ENCODE measurements around the gene TBC1D22A. TPM values are rescaled to one million over a fixed set of nuclear protein-coding genes. Genes with fewer than 3 reads are reported as not detected.

TBC1D22A gene
- total RNA-seq, 1 donor from 2014 or later: 24.2 TPM

DNA sequence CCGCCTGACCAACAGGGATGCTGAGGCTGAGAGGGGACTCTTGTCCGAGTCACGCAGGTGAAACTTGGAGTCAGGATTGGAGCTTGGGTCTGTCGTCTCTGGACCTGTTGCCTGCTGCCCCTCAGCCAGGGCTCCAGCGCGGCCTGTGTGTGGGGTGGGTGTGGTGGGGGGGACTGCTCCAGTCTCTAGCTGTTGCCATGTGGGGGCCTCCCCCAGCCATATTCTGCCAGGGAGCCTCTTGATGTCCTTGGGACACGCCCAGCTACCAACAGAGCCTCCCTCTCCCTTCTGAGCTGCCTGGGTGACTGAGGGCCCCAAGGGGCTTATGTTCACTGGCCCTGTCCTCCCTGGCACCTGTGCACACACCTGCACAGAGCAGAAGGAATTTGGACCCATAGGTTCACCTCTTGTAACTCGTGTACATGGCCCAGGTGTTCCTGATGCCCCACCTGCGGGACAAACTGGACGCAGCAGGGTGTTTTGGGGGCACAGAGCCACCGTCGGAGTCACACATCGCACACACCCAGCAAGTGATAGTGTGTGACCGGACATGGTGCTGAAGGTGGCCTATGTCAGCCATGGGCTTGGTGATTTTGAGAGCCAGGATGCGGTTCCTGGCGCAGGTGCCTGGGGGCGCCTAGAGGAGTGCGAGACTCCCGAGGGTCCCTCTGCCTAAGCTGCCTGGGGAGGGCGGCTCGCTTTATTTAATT is 252.3 kb downstream of the TBC1D22A start:
- H3K9me3 ChIP-seq (ENCODE audit: insufficient read depth, low read depth, low read length): no peaks in the 10 kb centered on the region
- no peak for TF ChIP-seq EZH2 (IDR thresholded peaks at IDR 0.05; ENCODE audit: insufficient read depth, low read length)
- TF ChIP-seq, protein P1, sequence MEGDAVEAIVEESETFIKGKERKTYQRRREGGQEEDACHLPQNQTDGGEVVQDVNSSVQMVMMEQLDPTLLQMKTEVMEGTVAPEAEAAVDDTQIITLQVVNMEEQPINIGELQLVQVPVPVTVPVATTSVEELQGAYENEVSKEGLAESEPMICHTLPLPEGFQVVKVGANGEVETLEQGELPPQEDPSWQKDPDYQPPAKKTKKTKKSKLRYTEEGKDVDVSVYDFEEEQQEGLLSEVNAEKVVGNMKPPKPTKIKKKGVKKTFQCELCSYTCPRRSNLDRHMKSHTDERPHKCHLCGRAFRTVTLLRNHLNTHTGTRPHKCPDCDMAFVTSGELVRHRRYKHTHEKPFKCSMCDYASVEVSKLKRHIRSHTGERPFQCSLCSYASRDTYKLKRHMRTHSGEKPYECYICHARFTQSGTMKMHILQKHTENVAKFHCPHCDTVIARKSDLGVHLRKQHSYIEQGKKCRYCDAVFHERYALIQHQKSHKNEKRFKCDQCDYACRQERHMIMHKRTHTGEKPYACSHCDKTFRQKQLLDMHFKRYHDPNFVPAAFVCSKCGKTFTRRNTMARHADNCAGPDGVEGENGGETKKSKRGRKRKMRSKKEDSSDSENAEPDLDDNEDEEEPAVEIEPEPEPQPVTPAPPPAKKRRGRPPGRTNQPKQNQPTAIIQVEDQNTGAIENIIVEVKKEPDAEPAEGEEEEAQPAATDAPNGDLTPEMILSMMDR (IDR thresholded peaks at IDR 0.05; ENCODE audit: insufficient read depth, low read depth, low read length): no peak
- H3K4me1 ChIP-seq (ENCODE audit: insufficient read depth, low read length): peaks cover 6% of the 10 kb centered on the region
- no peak overlapping the region for H3K27ac ChIP-seq (ENCODE audit: low read depth, low read length)
- no peak overlapping the region for H3K4me3 ChIP-seq (ENCODE audit: insufficient read depth, low read depth, low read length)
- DNase-seq (ENCODE audit: low read depth): no peak
- H3K4me3 Mint-ChIP-seq (ENCODE audit: unreplicated experiment): no peak overlapping the region
- H3K9me3 Mint-ChIP-seq (ENCODE audit: unreplicated experiment): peaks cover 4% of the 10 kb centered on the region
- H4K20me1 ChIP-seq (ENCODE audit: insufficient read depth, low read length): peaks cover 65% of the 10 kb centered on the region
- H3K36me3 Mint-ChIP-seq (ENCODE audit: low read depth, unreplicated experiment): peaks cover 11% of the 10 kb centered on the region
- H3K27me3 ChIP-seq (ENCODE audit: insufficient read depth, low read length): no peaks in the 10 kb centered on the region
- no peak overlapping the region for H3K27ac Mint-ChIP-seq (ENCODE audit: unreplicated experiment)
- H3K79me2 ChIP-seq (ENCODE audit: insufficient read depth, low read length): no peaks in the 10 kb centered on the region
- no peak overlapping the region for H3K9ac ChIP-seq (ENCODE audit: low read length)
- H3K36me3 ChIP-seq (ENCODE audit: insufficient read depth, low read length): no peaks in the 10 kb centered on the region
- no peak overlapping the region for H3K4me2 ChIP-seq (ENCODE audit: low read length)
- peaks cover 9% of the 10 kb centered on the region for H3K4me1 Mint-ChIP-seq (ENCODE audit: low read depth, unreplicated experiment)
- no peak overlapping the region for H2AFZ ChIP-seq (ENCODE audit: low read depth, low read length)
- H3K27me3 Mint-ChIP-seq (ENCODE audit: low read depth, unreplicated experiment): no peaks in the 10 kb centered on the region
- FAIRE-seq: no peak

DNA sequence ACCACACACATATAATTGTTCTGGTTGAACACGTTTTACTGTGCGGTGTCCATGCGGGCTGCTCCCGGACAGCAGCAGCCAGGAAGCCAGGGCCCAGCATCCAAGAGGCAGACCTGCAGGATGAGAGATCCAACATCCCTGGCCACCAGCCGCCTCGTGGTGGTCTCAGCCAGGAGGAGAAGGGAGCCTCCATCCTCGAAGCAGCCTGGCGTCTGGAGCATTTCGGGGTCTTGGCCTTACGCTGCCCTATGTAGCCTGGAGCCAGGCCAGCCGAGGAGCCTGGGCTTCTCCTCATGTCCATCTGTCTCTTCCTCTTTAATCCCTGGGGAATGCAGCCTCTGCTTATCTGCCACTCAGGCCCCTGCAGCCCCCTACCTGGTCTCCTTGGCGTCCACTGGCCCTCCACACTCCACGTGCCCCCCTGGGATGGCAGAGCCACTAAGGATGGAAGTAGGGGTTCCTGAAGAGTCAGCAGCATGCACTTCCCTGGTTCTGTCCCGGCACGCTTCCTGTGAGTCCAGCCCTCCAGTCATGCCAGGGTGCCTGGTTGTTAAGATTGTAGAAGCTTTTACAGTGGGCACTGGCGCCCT is 253.2 kb downstream of the TBC1D22A start:
- H3K79me2 ChIP-seq (ENCODE audit: insufficient read depth, low read length): no peaks in the 10 kb centered on the region
- no peak overlapping the region for H3K4me3 Mint-ChIP-seq (ENCODE audit: unreplicated experiment)
- peaks cover 17% of the 10 kb centered on the region for H3K4me1 Mint-ChIP-seq (ENCODE audit: low read depth, unreplicated experiment)
- FAIRE-seq: no peak
- H3K4me1 ChIP-seq (ENCODE audit: insufficient read depth, low read length): peaks cover 6% of the 10 kb centered on the region
- H3K4me3 ChIP-seq (ENCODE audit: insufficient read depth, low read depth, low read length): no peak overlapping the region
- no peaks in the 10 kb centered on the region for H3K27me3 ChIP-seq (ENCODE audit: insufficient read depth, low read length)
- peaks cover 67% of the 10 kb centered on the region for H4K20me1 ChIP-seq (ENCODE audit: insufficient read depth, low read length)
- H3K36me3 Mint-ChIP-seq (ENCODE audit: low read depth, unreplicated experiment): peaks cover 15% of the 10 kb centered on the region
- H3K27me3 Mint-ChIP-seq (ENCODE audit: low read depth, unreplicated experiment): no peaks in the 10 kb centered on the region
- H3K9me3 ChIP-seq (ENCODE audit: insufficient read depth, low read depth, low read length): no peaks in the 10 kb centered on the region
- H3K4me2 ChIP-seq (ENCODE audit: low read length): no peak overlapping the region
- no peaks in the 10 kb centered on the region for H3K36me3 ChIP-seq (ENCODE audit: insufficient read depth, low read length)
- no peak for DNase-seq (ENCODE audit: low read depth)
- TF ChIP-seq EZH2 (IDR thresholded peaks at IDR 0.05; ENCODE audit: insufficient read depth, low read length): no peak
- TF ChIP-seq, protein P1 (IDR thresholded peaks at IDR 0.05; ENCODE audit: insufficient read depth, low read depth, low read length): no peak
- H3K27ac ChIP-seq (ENCODE audit: low read depth, low read length): no peak overlapping the region
- no peak overlapping the region for H3K27ac Mint-ChIP-seq (ENCODE audit: unreplicated experiment)
- no peak overlapping the region for H3K9ac ChIP-seq (ENCODE audit: low read length)
- no peak overlapping the region for H2AFZ ChIP-seq (ENCODE audit: low read depth, low read length)
- H3K9me3 Mint-ChIP-seq (ENCODE audit: unreplicated experiment): peaks cover 6% of the 10 kb centered on the region

- H3K4me3 ChIP-seq (ENCODE audit: insufficient read depth, low read depth, low read length): no peak overlapping the region
- DNase-seq (ENCODE audit: low read depth) (no peak), FAIRE-seq (no peak)
- H3K4me2 ChIP-seq (ENCODE audit: low read length): no peak overlapping the region
- H4K20me1 ChIP-seq (ENCODE audit: insufficient read depth, low read length): peaks cover 57% of the 10 kb centered on the region
- no peak overlapping the region for H2AFZ ChIP-seq (ENCODE audit: low read depth, low read length)
- H3K36me3 ChIP-seq (ENCODE audit: insufficient read depth, low read length): no peaks in the 10 kb centered on the region
- Mint-ChIP-seq H3K9me3 (ENCODE audit: unreplicated experiment) (peaks cover 6% of the 10 kb centered on the region), H3K36me3 (ENCODE audit: low read depth, unreplicated experiment) (peaks cover 14% of the 10 kb centered on the region), H3K27me3 (ENCODE audit: low read depth, unreplicated experiment) (no peaks in the 10 kb centered on the region), H3K4me1 (ENCODE audit: low read depth, unreplicated experiment) (peaks cover 17% of the 10 kb centered on the region), H3K4me3 (ENCODE audit: unreplicated experiment) (no peak overlapping the region), H3K27ac (ENCODE audit: unreplicated experiment) (no peak overlapping the region)
- H3K4me1 ChIP-seq (ENCODE audit: insufficient read depth, low read length): peaks cover 6% of the 10 kb centered on the region
- TF ChIP-seq, protein P1 (IDR thresholded peaks at IDR 0.05; ENCODE audit: insufficient read depth, low read depth, low read length): no peak
- no peak for TF ChIP-seq EZH2 (IDR thresholded peaks at IDR 0.05; ENCODE audit: insufficient read depth, low read length)
- H3K9ac ChIP-seq (ENCODE audit: low read length): no peak overlapping the region
- H3K9me3 ChIP-seq (ENCODE audit: insufficient read depth, low read depth, low read length): no peaks in the 10 kb centered on the region
- no peaks in the 10 kb centered on the region for H3K79me2 ChIP-seq (ENCODE audit: insufficient read depth, low read length)
- no peak overlapping the region for H3K27ac ChIP-seq (ENCODE audit: low read depth, low read length)
- H3K27me3 ChIP-seq (ENCODE audit: insufficient read depth, low read length): no peaks in the 10 kb centered on the region
Observed at GRCh38 chr22:47016631-47017030, 254.2 kb downstream of the TBC1D22A start.

All from astrocyte (in vitro differentiated cells and primary cell).